Measurements from ENCODE around the gene ZFAND2A. TPM values are rescaled to one million over a fixed set of nuclear protein-coding genes. Genes with fewer than 3 reads are reported as not detected.

The ZFAND2A gene
- total RNA-seq, 1 donor from 2014 or later = 14.1 TPM

GRCh38 chr7:1108264-1108920 is 51.6 kb downstream of the ZFAND2A start:
- DNase-seq (ENCODE audit: low read depth in 2 of 2) = no peak

GRCh38 chr7:1106793-1107421 is 53.1 kb downstream of the ZFAND2A start:
- DNase-seq (ENCODE audit: low read depth in 2 of 2) = peak in 1 of 2 donors; percentile 12

- no peak for DNase-seq (ENCODE audit: low read depth in 2 of 2)
Observed at GRCh38 chr7:1106063-1106792, 53.8 kb downstream of the ZFAND2A start.

GRCh38 chr7:1105189-1105588 is 54.8 kb downstream of the ZFAND2A start:
- no peak for DNase-seq (ENCODE audit: low read depth in 2 of 2)

GRCh38 chr7:1104516-1105179 is 55.3 kb downstream of the ZFAND2A start:
- no peak for DNase-seq (ENCODE audit: low read depth in 2 of 2)

GRCh38 chr7:1103789-1104515 is 56.0 kb downstream of the ZFAND2A start:
- no peak for DNase-seq (ENCODE audit: low read depth in 2 of 2)

- DNase-seq (ENCODE audit: low read depth in 2 of 2) = peak in 1 of 2 donors; percentile 38
Observed at GRCh38 chr7:1103009-1103788, 56.8 kb downstream of the ZFAND2A start.

Other genes with a start within 250 kb of the ZFAND2A start
- gene ADAP1, start 205.5 kb downstream of the ZFAND2A start, total RNA-seq = 1.7 and 3.2 TPM in 2 replicates
- 3.9 and 5.4 TPM in 2 replicates for gene COX19, start 184.6 kb downstream of the ZFAND2A start, total RNA-seq
- not detected in 2 replicates for gene CYP2W1, start 177.0 kb downstream of the ZFAND2A start, total RNA-seq
- 24.0 and 90.3 TPM in 2 replicates for gene GPR146, start 115.7 kb downstream of the ZFAND2A start, total RNA-seq
- 1.1 and 1.2 TPM in 2 replicates for gene GPER1, start 72.1 kb downstream of the ZFAND2A start, total RNA-seq
- not detected in 2 replicates for gene UNCX, start 72.7 kb upstream of the ZFAND2A start, total RNA-seq